Measurements from ENCODE around the gene TRIM47. TPM values are rescaled to one million over a fixed set of nuclear protein-coding genes. Genes with fewer than 3 reads are reported as not detected.

The TRIM47 gene
- total and polyA plus RNA-seq, 2 of the 13 experiments (the other 11 are each of a cell fraction or from before 2014, with no cell fraction given): 33.5 to 82.0 TPM

DNA sequence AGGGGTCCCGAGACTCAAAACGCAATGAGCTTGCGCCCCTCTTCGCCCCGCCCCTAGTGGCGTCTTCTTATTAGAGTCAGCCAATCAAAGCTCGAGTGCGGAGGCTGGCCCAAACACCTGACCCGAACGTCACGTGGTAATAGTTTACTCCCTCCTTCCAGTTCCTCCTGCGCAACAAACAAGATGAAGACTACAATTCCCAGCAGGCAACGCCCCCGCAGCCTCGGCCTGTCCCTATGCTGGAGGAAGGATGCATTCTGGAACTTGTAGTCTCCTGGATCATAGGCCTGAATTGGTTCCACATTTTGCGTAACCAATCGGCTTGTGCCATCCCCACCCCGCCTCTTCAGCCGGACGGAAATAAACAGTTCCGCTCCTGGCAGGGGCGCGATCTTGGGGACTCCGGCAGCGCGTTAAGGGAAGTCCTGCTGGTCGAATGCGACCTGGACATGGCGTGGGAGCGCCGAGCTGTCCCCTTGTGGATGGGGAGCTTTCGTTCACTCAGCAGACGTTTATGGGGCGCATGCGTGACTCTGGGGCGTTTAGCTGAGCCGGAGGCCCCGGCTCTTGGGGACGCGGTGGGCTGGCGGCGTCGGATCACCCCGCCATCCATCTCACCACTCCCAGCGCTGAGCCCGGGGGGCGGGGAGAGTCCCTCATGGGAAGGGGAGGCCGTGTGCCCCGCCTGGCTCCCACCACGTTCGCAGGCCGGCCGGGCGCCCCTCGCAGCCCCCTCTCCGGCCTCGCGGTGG is 22.9 kb downstream of the TRIM47 start, which contains the start of gene WBP2 (continued):
- TF ChIP-seq, protein P1, sequence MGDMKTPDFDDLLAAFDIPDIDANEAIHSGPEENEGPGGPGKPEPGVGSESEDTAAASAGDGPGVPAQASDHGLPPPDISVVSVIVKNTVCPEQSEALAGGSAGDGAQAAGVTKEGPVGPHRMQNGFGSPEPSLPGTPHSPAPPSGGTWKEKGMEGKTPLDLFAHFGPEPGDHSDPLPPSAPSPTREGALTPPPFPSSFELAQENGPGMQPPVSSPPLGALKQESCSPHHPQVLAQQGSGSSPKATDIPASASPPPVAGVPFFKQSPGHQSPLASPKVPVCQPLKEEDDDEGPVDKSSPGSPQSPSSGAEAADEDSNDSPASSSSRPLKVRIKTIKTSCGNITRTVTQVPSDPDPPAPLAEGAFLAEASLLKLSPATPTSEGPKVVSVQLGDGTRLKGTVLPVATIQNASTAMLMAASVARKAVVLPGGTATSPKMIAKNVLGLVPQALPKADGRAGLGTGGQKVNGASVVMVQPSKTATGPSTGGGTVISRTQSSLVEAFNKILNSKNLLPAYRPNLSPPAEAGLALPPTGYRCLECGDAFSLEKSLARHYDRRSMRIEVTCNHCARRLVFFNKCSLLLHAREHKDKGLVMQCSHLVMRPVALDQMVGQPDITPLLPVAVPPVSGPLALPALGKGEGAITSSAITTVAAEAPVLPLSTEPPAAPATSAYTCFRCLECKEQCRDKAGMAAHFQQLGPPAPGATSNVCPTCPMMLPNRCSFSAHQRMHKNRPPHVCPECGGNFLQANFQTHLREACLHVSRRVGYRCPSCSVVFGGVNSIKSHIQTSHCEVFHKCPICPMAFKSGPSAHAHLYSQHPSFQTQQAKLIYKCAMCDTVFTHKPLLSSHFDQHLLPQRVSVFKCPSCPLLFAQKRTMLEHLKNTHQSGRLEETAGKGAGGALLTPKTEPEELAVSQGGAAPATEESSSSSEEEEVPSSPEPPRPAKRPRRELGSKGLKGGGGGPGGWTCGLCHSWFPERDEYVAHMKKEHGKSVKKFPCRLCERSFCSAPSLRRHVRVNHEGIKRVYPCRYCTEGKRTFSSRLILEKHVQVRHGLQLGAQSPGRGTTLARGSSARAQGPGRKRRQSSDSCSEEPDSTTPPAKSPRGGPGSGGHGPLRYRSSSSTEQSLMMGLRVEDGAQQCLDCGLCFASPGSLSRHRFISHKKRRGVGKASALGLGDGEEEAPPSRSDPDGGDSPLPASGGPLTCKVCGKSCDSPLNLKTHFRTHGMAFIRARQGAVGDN (CRISPR knock-in tag; IDR thresholded peaks at IDR 0.05): peak; percentile 96
- peak; percentile 82 for TF ChIP-seq ZNF766 (CRISPR knock-in tag; IDR thresholded peaks at IDR 0.05; ENCODE audit: borderline replicate concordance)
- TF ChIP-seq, protein P2, sequence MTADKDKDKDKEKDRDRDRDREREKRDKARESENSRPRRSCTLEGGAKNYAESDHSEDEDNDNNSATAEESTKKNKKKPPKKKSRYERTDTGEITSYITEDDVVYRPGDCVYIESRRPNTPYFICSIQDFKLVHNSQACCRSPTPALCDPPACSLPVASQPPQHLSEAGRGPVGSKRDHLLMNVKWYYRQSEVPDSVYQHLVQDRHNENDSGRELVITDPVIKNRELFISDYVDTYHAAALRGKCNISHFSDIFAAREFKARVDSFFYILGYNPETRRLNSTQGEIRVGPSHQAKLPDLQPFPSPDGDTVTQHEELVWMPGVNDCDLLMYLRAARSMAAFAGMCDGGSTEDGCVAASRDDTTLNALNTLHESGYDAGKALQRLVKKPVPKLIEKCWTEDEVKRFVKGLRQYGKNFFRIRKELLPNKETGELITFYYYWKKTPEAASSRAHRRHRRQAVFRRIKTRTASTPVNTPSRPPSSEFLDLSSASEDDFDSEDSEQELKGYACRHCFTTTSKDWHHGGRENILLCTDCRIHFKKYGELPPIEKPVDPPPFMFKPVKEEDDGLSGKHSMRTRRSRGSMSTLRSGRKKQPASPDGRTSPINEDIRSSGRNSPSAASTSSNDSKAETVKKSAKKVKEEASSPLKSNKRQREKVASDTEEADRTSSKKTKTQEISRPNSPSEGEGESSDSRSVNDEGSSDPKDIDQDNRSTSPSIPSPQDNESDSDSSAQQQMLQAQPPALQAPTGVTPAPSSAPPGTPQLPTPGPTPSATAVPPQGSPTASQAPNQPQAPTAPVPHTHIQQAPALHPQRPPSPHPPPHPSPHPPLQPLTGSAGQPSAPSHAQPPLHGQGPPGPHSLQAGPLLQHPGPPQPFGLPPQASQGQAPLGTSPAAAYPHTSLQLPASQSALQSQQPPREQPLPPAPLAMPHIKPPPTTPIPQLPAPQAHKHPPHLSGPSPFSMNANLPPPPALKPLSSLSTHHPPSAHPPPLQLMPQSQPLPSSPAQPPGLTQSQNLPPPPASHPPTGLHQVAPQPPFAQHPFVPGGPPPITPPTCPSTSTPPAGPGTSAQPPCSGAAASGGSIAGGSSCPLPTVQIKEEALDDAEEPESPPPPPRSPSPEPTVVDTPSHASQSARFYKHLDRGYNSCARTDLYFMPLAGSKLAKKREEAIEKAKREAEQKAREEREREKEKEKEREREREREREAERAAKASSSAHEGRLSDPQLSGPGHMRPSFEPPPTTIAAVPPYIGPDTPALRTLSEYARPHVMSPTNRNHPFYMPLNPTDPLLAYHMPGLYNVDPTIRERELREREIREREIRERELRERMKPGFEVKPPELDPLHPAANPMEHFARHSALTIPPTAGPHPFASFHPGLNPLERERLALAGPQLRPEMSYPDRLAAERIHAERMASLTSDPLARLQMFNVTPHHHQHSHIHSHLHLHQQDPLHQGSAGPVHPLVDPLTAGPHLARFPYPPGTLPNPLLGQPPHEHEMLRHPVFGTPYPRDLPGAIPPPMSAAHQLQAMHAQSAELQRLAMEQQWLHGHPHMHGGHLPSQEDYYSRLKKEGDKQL (CRISPR knock-in tag; IDR thresholded peaks at IDR 0.05; ENCODE audit: low read depth): no peak
- TF ChIP-seq FOXK2 (IDR thresholded peaks at IDR 0.05): peak; percentile 78
- no peak for TF ChIP-seq SETDB1 (CRISPR knock-in tag; IDR thresholded peaks at IDR 0.05; ENCODE audit: borderline replicate concordance)
- peak; percentile 76; the same call in 1 of the 2 replicates for TF ChIP-seq IRX3 (CRISPR knock-in tag; IDR thresholded peaks at IDR 0.05; ENCODE audit: borderline replicate concordance, low read depth)
- peak; percentile 95 for TF ChIP-seq ERF (CRISPR knock-in tag; IDR thresholded peaks at IDR 0.05)
- 0 out of 2 replicates have a peak, but pooled peaks have one; percentile 39 for TF ChIP-seq ZNF652 (CRISPR knock-in tag; IDR thresholded peaks at IDR 0.05; ENCODE audit: borderline replicate concordance, low read depth)
- TF ChIP-seq STAT5B (CRISPR knock-in tag; IDR thresholded peaks at IDR 0.05): no peak
- TF ChIP-seq, protein P3, sequence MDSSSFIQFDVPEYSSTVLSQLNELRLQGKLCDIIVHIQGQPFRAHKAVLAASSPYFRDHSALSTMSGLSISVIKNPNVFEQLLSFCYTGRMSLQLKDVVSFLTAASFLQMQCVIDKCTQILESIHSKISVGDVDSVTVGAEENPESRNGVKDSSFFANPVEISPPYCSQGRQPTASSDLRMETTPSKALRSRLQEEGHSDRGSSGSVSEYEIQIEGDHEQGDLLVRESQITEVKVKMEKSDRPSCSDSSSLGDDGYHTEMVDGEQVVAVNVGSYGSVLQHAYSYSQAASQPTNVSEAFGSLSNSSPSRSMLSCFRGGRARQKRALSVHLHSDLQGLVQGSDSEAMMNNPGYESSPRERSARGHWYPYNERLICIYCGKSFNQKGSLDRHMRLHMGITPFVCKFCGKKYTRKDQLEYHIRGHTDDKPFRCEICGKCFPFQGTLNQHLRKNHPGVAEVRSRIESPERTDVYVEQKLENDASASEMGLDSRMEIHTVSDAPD (CRISPR knock-in tag; IDR thresholded peaks at IDR 0.05): no peak; the same call in 1 of the 2 replicates
- TF ChIP-seq, protein P4, sequence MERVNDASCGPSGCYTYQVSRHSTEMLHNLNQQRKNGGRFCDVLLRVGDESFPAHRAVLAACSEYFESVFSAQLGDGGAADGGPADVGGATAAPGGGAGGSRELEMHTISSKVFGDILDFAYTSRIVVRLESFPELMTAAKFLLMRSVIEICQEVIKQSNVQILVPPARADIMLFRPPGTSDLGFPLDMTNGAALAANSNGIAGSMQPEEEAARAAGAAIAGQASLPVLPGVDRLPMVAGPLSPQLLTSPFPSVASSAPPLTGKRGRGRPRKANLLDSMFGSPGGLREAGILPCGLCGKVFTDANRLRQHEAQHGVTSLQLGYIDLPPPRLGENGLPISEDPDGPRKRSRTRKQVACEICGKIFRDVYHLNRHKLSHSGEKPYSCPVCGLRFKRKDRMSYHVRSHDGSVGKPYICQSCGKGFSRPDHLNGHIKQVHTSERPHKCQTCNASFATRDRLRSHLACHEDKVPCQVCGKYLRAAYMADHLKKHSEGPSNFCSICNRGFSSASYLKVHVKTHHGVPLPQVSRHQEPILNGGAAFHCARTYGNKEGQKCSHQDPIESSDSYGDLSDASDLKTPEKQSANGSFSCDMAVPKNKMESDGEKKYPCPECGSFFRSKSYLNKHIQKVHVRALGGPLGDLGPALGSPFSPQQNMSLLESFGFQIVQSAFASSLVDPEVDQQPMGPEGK (CRISPR knock-in tag; IDR thresholded peaks at IDR 0.05): peak; percentile 76
- TF ChIP-seq ZNF263 (CRISPR knock-in tag; IDR thresholded peaks at IDR 0.05): peak; percentile 66; the same call in 1 of the 2 replicates
- TF ChIP-seq ZNF383 (CRISPR knock-in tag; IDR thresholded peaks at IDR 0.05; ENCODE audit: borderline replicate concordance): no peak
- no peak; the same call in 1 of the 2 replicates for TF ChIP-seq TSC22D2 (CRISPR knock-in tag; IDR thresholded peaks at IDR 0.05; ENCODE audit: borderline replicate concordance)

Data from HepG2 (cell line).